ENCODE measurements around the gene CD83.

DNA sequence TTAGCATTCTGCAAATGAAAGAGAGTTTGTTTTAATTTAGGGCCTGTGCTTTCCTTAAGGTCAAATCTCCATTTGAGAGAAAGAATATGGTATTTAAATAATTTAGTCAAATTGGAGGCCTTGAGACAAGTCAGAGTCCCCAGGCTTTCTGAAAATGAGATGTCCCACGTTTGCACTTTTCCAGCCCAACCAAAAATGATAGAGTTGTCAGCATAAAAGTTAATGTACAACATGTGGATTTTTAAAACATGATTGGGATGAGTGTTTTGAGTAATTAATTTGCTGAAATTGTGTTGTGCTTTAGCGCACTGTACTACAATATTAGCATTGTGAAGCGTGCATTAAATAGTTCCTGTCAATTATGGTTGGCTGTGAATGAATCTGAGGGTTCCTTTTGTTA is 10.0 kb downstream of the CD83 start:
- TF ChIP-seq EP300 (IDR thresholded peaks at IDR 0.05) (no peak), POLR2A (IDR thresholded peaks at IDR 0.05) (no peak)
- TF ChIP-seq, protein P1, sequence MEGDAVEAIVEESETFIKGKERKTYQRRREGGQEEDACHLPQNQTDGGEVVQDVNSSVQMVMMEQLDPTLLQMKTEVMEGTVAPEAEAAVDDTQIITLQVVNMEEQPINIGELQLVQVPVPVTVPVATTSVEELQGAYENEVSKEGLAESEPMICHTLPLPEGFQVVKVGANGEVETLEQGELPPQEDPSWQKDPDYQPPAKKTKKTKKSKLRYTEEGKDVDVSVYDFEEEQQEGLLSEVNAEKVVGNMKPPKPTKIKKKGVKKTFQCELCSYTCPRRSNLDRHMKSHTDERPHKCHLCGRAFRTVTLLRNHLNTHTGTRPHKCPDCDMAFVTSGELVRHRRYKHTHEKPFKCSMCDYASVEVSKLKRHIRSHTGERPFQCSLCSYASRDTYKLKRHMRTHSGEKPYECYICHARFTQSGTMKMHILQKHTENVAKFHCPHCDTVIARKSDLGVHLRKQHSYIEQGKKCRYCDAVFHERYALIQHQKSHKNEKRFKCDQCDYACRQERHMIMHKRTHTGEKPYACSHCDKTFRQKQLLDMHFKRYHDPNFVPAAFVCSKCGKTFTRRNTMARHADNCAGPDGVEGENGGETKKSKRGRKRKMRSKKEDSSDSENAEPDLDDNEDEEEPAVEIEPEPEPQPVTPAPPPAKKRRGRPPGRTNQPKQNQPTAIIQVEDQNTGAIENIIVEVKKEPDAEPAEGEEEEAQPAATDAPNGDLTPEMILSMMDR (IDR thresholded peaks at IDR 0.05), result no peak
